ENCODE data around the gene ELP1. TPM values are rescaled to one million over a fixed set of nuclear protein-coding genes. Genes with fewer than 3 reads are reported as not detected.
"Not testable (repeated sequence)": the region's sequence is repeated elsewhere in the genome, so short reads cannot be mapped to it uniquely, and the experiment has no call there.

Gene ELP1
- total RNA-seq, 4 donors from 2014 or later = 19.1 to 26.4 (median 22.9) TPM

DNA sequence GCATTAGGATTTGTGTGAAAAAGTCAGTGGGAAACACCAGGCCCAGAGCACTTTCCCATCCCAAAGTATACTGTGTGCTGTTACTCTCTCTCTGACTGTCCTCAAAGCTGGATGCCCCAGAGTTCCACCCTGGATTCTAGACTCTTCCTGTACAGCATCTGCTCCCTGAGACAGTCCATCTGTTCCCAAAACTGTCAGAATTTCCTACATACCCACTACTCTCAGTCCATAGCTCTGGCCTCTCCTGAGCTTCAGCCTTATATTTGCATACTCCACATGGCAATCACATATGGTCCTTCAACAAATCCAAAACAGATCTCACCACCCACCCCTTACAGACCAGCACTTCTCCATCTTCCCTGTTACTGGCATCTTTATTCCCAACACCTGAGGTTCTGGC, 9.5 kb downstream of the ELP1 start:
- Histone ChIP-seq H3K36me3 (peaks cover 0 to 84% (median 0%) of the 10 kb centered on the region in 3 donors), H3K4me1 (no peaks in the 10 kb centered on the region), H3K9me3 (no peaks in the 10 kb centered on the region), H3K4me3 (no peak overlapping the region), H3K27ac (no peak overlapping the region), H3K27me3 (no peaks in the 10 kb centered on the region)
- no peak for DNase-seq
- TF ChIP-seq POLR2A (IDR thresholded peaks at IDR 0.05) = no peak
- TF ChIP-seq, protein P1, sequence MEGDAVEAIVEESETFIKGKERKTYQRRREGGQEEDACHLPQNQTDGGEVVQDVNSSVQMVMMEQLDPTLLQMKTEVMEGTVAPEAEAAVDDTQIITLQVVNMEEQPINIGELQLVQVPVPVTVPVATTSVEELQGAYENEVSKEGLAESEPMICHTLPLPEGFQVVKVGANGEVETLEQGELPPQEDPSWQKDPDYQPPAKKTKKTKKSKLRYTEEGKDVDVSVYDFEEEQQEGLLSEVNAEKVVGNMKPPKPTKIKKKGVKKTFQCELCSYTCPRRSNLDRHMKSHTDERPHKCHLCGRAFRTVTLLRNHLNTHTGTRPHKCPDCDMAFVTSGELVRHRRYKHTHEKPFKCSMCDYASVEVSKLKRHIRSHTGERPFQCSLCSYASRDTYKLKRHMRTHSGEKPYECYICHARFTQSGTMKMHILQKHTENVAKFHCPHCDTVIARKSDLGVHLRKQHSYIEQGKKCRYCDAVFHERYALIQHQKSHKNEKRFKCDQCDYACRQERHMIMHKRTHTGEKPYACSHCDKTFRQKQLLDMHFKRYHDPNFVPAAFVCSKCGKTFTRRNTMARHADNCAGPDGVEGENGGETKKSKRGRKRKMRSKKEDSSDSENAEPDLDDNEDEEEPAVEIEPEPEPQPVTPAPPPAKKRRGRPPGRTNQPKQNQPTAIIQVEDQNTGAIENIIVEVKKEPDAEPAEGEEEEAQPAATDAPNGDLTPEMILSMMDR (IDR thresholded peaks at IDR 0.05) = no peak

DNA sequence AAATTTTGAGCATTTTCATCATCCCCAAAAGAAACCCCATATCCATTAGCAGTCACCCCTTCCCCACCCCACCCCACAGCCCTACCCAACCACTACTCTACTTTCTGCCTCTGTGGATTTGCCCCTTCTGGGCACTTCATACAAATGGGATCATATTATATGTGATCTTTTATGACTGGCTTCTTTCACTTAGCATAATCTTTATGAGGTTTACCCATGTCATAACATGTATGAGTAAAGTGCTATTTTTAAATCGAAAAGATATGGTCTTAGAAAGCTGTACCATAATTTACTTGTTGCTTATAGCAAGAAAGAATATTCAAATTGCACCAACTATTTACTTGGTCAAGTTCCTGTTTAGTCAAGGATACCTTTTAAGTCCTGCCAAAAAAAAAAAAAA, 12.7 kb downstream of the ELP1 start:
- H3K4me3 ChIP-seq = no peak overlapping the region
- no peaks in the 10 kb centered on the region for H3K9me3 ChIP-seq
- no peak for TF ChIP-seq POLR2A (IDR thresholded peaks at IDR 0.05)
- TF ChIP-seq, protein P1 (IDR thresholded peaks at IDR 0.05) = no peak
- H3K27me3 ChIP-seq = no peaks in the 10 kb centered on the region
- H3K27ac ChIP-seq = no peak overlapping the region
- DNase-seq = no peak
- H3K36me3 ChIP-seq = peaks cover 0 to 83% (median 0%) of the 10 kb centered on the region in 3 donors
- no peaks in the 10 kb centered on the region for H3K4me1 ChIP-seq

DNA sequence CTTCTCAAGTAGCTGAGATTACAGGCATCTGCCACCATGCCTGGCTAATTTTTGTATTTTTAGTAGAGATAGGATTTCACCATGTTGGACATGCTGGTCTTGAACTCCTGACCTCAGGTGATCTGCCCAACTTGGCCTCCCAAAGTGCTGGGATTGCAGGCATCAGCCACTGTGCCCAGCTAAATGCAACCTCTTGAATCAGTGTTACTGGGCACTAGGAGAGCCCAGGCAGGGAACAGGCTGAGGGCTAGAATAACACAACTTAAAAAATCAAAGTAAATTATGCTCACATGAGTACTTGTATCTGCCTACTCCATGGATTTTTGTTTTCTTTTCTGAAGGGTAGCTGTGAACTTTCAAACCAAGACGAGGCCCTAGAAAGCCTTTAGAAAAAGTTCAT, 13.5 kb downstream of the ELP1 start:
- not testable (repeated sequence) for DNase-seq, H3K4me3 ChIP-seq, H3K27me3 ChIP-seq, H3K4me1 ChIP-seq, H3K27ac ChIP-seq, H3K9me3 ChIP-seq
- H3K36me3 ChIP-seq = peaks cover 0 to 83% (median 0%) of the 10 kb centered on the region in 3 donors

DNA sequence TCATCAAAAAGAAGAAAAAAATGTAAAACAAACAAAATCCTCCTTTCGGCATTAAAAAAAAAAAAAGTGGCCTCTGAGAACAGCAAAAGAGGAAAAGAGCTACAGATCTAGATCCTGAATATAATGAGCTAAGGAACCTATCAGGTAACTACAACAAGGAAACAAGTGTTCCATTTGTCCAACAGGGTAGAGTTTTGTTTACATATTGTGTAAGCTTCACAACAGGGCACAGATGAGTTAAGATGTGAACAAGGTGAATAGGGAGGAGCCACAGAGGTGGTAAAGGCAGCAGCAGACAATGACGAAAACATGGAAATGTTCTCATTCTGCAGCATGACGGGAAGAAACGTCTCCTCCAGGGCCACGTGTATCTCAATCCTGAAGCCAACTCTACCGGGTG, 14.4 kb downstream of the ELP1 start:
- TF ChIP-seq POLR2A (IDR thresholded peaks at IDR 0.05) = no peak
- TF ChIP-seq, protein P1 (IDR thresholded peaks at IDR 0.05) = no peak
- peaks cover 0 to 83% (median 0%) of the 10 kb centered on the region in 3 donors for H3K36me3 ChIP-seq
- no peaks in the 10 kb centered on the region for H3K27me3 ChIP-seq
- H3K4me1 ChIP-seq = no peaks in the 10 kb centered on the region
- H3K27ac ChIP-seq = no peak overlapping the region
- no peaks in the 10 kb centered on the region for H3K9me3 ChIP-seq
- H3K4me3 ChIP-seq = no peak overlapping the region
- DNase-seq = no peak

DNA sequence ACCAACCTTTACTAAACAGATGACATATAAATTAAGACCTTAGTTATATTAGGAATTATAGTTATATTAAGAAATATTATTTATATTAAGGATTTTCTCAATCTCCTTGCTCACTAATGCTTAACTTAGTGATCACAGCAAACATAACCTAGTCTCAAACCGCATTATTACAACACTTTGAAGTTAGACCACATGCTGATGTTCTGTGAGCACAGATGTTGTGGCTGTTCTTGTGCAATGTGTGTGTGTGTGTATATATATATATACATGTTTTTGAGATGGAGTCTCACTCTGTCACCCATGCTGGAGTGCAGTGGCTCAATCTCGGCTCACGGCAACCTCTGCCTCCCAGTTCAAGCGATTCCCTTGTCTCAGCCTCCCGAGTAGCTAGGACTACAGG, 20.5 kb downstream of the ELP1 start:
- Histone ChIP-seq H3K4me3 (no peak overlapping the region), H3K27ac (no peak overlapping the region), H3K9me3 (no peaks in the 10 kb centered on the region), H3K36me3 (peaks cover 0 to 90% (median 0%) of the 10 kb centered on the region in 3 donors), H3K4me1 (no peaks in the 10 kb centered on the region), H3K27me3 (no peaks in the 10 kb centered on the region)
- TF ChIP-seq, protein P1 (IDR thresholded peaks at IDR 0.05) = no peak
- TF ChIP-seq POLR2A (IDR thresholded peaks at IDR 0.05) = no peak
- no peak for DNase-seq

DNA sequence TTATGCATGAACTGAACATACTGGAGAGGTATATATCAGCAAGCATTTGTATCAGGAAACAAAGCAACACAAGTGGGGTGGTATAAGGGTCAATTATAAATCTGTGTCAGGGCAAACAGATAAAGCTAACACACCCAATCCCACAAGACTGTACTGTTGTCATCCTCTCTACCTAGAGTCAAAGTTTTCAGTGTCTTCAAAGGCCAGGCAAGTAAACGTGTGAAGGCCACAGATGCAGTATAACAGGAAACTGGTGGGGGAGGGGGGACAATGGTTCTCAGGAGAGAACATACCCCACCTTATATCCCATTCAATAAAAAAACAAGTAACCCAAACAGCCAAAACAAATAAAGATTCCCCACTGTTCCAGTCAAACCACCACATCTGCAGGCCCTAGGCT, 22.1 kb downstream of the ELP1 start:
- Histone ChIP-seq H3K36me3 (peaks cover 0 to 91% (median 0%) of the 10 kb centered on the region in 3 donors), H3K4me3 (no peak overlapping the region)

More for the DNA sequence above, 22.1 kb downstream of the ELP1 start:
- H3K27ac ChIP-seq = no peak overlapping the region
- no peaks in the 10 kb centered on the region for H3K4me1 ChIP-seq
- no peaks in the 10 kb centered on the region for H3K9me3 ChIP-seq
- no peaks in the 10 kb centered on the region for H3K27me3 ChIP-seq
- TF ChIP-seq POLR2A (IDR thresholded peaks at IDR 0.05) = no peak
- TF ChIP-seq, protein P1 (IDR thresholded peaks at IDR 0.05) = no peak
- DNase-seq = no peak
